ENCODE data around the gene SNAP29. TPM values are rescaled to one million over a fixed set of nuclear protein-coding genes. Genes with fewer than 3 reads are reported as not detected.

SNAP29 gene
- total and polyA plus RNA-seq, 8 donors = 8.8 to 24.0 (median 15.6) TPM

GRCh38 chr22:20881869-20882815, 23.3 kb downstream of the SNAP29 start:
- DNase-seq = no peak
- Histone ChIP-seq H3K36me3 (peaks cover 13 to 89% (median 79%) of the 10 kb centered on the region in 4 donors), H3K27ac (peak overlapping the region in 1 of 5 donors; percentile 53), H3K27me3 (no peaks in the 10 kb centered on the region), H3K4me3 (no peak overlapping the region), H3K4me1 (peaks cover 9 to 38% (median 16%) of the 10 kb centered on the region in 4 donors), H3K9me3 (no peaks in the 10 kb centered on the region)
- intact Hi-C loops (cut with DNase I; ENCODE audit: low total_unique reads) = no loop called here
- no peak for TF ChIP-seq EP300 (IDR thresholded peaks at IDR 0.05)
- WGBS, 5 donors = 90 to 95% (median 93%) methylated on average over 9 of the region's 9 CpGs

- TF ChIP-seq, protein P1, sequence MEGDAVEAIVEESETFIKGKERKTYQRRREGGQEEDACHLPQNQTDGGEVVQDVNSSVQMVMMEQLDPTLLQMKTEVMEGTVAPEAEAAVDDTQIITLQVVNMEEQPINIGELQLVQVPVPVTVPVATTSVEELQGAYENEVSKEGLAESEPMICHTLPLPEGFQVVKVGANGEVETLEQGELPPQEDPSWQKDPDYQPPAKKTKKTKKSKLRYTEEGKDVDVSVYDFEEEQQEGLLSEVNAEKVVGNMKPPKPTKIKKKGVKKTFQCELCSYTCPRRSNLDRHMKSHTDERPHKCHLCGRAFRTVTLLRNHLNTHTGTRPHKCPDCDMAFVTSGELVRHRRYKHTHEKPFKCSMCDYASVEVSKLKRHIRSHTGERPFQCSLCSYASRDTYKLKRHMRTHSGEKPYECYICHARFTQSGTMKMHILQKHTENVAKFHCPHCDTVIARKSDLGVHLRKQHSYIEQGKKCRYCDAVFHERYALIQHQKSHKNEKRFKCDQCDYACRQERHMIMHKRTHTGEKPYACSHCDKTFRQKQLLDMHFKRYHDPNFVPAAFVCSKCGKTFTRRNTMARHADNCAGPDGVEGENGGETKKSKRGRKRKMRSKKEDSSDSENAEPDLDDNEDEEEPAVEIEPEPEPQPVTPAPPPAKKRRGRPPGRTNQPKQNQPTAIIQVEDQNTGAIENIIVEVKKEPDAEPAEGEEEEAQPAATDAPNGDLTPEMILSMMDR (IDR thresholded peaks at IDR 0.05) = no peak
- TF ChIP-seq EP300 (IDR thresholded peaks at IDR 0.05) (no peak), POLR2A (IDR thresholded peaks at IDR 0.05) (no peak), POLR2AphosphoS5 (IDR thresholded peaks at IDR 0.05) (no peak)
- WGBS, 5 donors = 91 to 93% (median 92%) methylated on average over 6 of the region's 6 CpGs
- no peak for DNase-seq
- Histone ChIP-seq H3K27me3 (no peaks in the 10 kb centered on the region), H3K4me1 (peaks cover 9 to 38% (median 16%) of the 10 kb centered on the region in 4 donors), H3K4me3 (no peak overlapping the region), H3K27ac (no peak overlapping the region), H3K9me3 (no peaks in the 10 kb centered on the region), H3K36me3 (peaks cover 20 to 89% (median 79%) of the 10 kb centered on the region in 4 donors)
- intact Hi-C loops (cut with DNase I; ENCODE audit: low total_unique reads) = no loop called here
These were observed 24.0 kb downstream of the SNAP29 start for GRCh38 chr22:20882855-20883254.

- Histone ChIP-seq H3K36me3 (peaks cover 28 to 90% (median 83%) of the 10 kb centered on the region in 4 donors), H3K9me3 (no peaks in the 10 kb centered on the region), H3K27ac (no peak overlapping the region), H3K4me1 (peaks cover 9 to 38% (median 16%) of the 10 kb centered on the region in 4 donors), H3K4me3 (no peak overlapping the region), H3K27me3 (no peaks in the 10 kb centered on the region)
- no peak for DNase-seq
- intact Hi-C loops (cut with DNase I; ENCODE audit: low total_unique reads) = no loop called here
- TF ChIP-seq POLR2AphosphoS5 (IDR thresholded peaks at IDR 0.05) = no peak
- TF ChIP-seq, protein P1 (IDR thresholded peaks at IDR 0.05) = no peak
- TF ChIP-seq POLR2A (IDR thresholded peaks at IDR 0.05) = no peak
- WGBS, 5 donors = 74 to 78% (median 74%) methylated on average over 4 of the region's 4 CpGs
These were observed 25.6 kb downstream of the SNAP29 start for GRCh38 chr22:20884454-20884853.

DNA sequence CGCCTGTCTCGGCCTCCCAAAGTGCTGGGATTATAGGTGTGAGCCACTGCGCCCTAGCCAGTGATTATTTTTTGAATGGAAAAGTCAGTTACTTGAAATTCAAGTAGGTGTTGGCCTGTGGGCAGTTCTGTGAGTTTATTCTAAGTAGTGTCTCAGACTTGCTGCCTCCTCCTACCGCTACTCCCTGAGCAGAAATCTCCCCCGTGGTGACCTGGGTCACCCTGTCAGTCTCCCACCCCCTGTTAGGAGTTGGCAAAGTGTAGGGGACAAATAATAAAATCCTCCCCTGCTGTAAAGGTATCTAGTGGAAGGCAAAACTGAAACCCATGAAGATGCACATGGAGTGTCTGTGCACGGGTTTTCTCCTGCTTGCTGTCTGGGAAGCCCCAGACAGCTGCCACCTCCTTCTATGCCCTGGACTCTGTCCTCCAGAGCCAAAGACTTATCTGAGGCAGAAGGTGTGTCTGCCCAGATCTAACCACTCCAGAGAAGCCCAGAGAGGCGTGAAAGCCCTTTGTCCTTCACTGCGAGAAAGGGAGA, 26.3 kb downstream of the SNAP29 start:
- TF ChIP-seq, protein P1 (IDR thresholded peaks at IDR 0.05) = no peak
- no peak for TF ChIP-seq POLR2AphosphoS5 (IDR thresholded peaks at IDR 0.05)
- TF ChIP-seq EP300 (IDR thresholded peaks at IDR 0.05) = no peak
- TF ChIP-seq POLR2A (IDR thresholded peaks at IDR 0.05) = no peak
- no peaks in the 10 kb centered on the region for H3K9me3 ChIP-seq
- peaks cover 28 to 91% (median 89%) of the 10 kb centered on the region in 4 donors for H3K36me3 ChIP-seq
- intact Hi-C loops (cut with DNase I; ENCODE audit: low total_unique reads) = no loop called here
- 47 to 65% (median 53%) methylated on average over 8 of the region's 8 CpGs for WGBS, 5 donors
- H3K27me3 ChIP-seq = no peaks in the 10 kb centered on the region
- H3K4me3 ChIP-seq = no peak overlapping the region
- no peak for DNase-seq
- peak overlapping the region; percentile 62 to 86 (median 77) for H3K27ac ChIP-seq
- H3K4me1 ChIP-seq = peaks cover 9 to 38% (median 16%) of the 10 kb centered on the region in 4 donors

Measured in stomach (tissue), 9 donors.